Upper lobe of left lung (tissue), 4 donors: ENCODE measurements around the gene GAA.

Source experiments
- EP300 ChIP-seq, 4 donors: sonication (generic); formaldehyde crosslinking; IDR thresholded peaks; one replicate each; pipeline ENCODE4 v1.5.1; 2017; ENCODE audit warnings: antibody characterized with exemption in 4 of 4, control low read depth in 2 of 4
- POLR2A ChIP-seq, 4 donors: fragments of 450-650 bp; IDR thresholded peaks; one replicate each; pipeline ENCODE4 v1.5.1; 2016 to 2017; ENCODE audit warnings: antibody characterized with exemption in 4 of 4, mild to moderate bottlenecking in 2 of 4
- POLR2AphosphoS5 ChIP-seq, 2 donors: sonication (generic); formaldehyde crosslinking; IDR thresholded peaks; one replicate each; pipeline ENCODE4 v1.5.1; 2017; ENCODE audit warnings: antibody characterized with exemption in 2 of 2
- TF ChIP-seq, protein P1 (sequence below), 6 experiments: fragments of 450-650 bp in 4 of 6; fragments of 200-600 bp in 2 of 6; sonication (generic) in 2 of 6; IDR thresholded peaks; one replicate each; pipeline ENCODE4 v1.5.1; 2016 to 2019; ENCODE audit warnings: antibody characterized with exemption in 6 of 6

DNA sequence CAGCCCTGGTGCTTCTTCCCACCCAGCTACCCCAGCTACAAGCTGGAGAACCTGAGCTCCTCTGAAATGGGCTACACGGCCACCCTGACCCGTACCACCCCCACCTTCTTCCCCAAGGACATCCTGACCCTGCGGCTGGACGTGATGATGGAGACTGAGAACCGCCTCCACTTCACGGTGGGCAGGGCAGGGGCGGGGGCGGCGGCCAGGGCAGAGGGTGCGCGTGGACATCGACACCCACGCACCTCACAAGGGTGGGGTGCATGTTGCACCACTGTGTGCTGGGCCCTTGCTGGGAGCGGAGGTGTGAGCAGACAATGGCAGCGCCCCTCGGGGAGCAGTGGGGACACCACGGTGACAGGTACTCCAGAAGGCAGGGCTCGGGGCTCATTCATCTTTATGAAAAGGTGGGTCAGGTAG is 3.6 kb downstream of the GAA start:
- TF ChIP-seq EP300 (IDR thresholded peaks at IDR 0.05) (no peak), POLR2A (IDR thresholded peaks at IDR 0.05) (no peak), POLR2AphosphoS5 (IDR thresholded peaks at IDR 0.05) (no peak)
- TF ChIP-seq, protein P1, sequence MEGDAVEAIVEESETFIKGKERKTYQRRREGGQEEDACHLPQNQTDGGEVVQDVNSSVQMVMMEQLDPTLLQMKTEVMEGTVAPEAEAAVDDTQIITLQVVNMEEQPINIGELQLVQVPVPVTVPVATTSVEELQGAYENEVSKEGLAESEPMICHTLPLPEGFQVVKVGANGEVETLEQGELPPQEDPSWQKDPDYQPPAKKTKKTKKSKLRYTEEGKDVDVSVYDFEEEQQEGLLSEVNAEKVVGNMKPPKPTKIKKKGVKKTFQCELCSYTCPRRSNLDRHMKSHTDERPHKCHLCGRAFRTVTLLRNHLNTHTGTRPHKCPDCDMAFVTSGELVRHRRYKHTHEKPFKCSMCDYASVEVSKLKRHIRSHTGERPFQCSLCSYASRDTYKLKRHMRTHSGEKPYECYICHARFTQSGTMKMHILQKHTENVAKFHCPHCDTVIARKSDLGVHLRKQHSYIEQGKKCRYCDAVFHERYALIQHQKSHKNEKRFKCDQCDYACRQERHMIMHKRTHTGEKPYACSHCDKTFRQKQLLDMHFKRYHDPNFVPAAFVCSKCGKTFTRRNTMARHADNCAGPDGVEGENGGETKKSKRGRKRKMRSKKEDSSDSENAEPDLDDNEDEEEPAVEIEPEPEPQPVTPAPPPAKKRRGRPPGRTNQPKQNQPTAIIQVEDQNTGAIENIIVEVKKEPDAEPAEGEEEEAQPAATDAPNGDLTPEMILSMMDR (IDR thresholded peaks at IDR 0.05), result no peak
